Testis (tissue), 2 donors: ENCODE results near the gene LRMDA.

Experiments
- POLR2A ChIP-seq: fragments of 450-650 bp; IDR thresholded peaks from one replicate; pipeline ENCODE4 v1.6.1; 2017; ENCODE audit warnings: antibody characterized with exemption, mild to moderate bottlenecking, moderate library complexity
- TF ChIP-seq, protein P1 (sequence below), 3 experiments: fragments of 450-650 bp in 2 of 3; fragments of 200-600 bp in 1 of 3; sonication (generic) in 1 of 3; IDR thresholded peaks; one replicate each; pipeline ENCODE4 v1.5.1; 2016 to 2019; ENCODE audit warnings: antibody characterized with exemption in 3 of 3, mild to moderate bottlenecking in 2 of 3, moderate library complexity in 1 of 3

GRCh38 chr10:75803816-75804552 is 372.6 kb downstream of the LRMDA start:
- TF ChIP-seq, protein P1, sequence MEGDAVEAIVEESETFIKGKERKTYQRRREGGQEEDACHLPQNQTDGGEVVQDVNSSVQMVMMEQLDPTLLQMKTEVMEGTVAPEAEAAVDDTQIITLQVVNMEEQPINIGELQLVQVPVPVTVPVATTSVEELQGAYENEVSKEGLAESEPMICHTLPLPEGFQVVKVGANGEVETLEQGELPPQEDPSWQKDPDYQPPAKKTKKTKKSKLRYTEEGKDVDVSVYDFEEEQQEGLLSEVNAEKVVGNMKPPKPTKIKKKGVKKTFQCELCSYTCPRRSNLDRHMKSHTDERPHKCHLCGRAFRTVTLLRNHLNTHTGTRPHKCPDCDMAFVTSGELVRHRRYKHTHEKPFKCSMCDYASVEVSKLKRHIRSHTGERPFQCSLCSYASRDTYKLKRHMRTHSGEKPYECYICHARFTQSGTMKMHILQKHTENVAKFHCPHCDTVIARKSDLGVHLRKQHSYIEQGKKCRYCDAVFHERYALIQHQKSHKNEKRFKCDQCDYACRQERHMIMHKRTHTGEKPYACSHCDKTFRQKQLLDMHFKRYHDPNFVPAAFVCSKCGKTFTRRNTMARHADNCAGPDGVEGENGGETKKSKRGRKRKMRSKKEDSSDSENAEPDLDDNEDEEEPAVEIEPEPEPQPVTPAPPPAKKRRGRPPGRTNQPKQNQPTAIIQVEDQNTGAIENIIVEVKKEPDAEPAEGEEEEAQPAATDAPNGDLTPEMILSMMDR (IDR thresholded peaks at IDR 0.05), result no peak
- no peak for TF ChIP-seq POLR2A
